Esophagus (tissue), 2 donors: ENCODE results near the gene ARHGAP26. TPM values are rescaled to one million over a fixed set of nuclear protein-coding genes. Genes with fewer than 3 reads are reported as not detected.

Source experiments
- H3K27ac ChIP-seq, 2 donors: one replicate each; pipeline ENCODE4 v1.5.1; 2013; ENCODE audit warnings: low read depth in 2 of 2, mild to moderate bottlenecking in 2 of 2, inconsistent platforms in 1 of 2, low read length in 1 of 2, moderate library complexity in 1 of 2
- H3K27me3 ChIP-seq, 2 donors: one replicate each; pipeline ENCODE4 v1.6.1; 2013; ENCODE audit warnings: low read length in 2 of 2, control low read depth in 1 of 2, mild to moderate bottlenecking in 1 of 2; ENCODE audit not compliant: insufficient read depth in 2 of 2, control insufficient read depth in 1 of 2
- H3K36me3 ChIP-seq, 2 donors: one replicate each; pipeline ENCODE4 v1.6.1; 2013; ENCODE audit warnings: low read length in 1 of 2; ENCODE audit not compliant: control insufficient read depth in 2 of 2, insufficient read depth in 2 of 2
- H3K4me1 ChIP-seq, 2 donors: one replicate each; pipeline ENCODE4 v1.6.1; 2013; ENCODE audit warnings: low read length in 1 of 2; ENCODE audit not compliant: control insufficient read depth in 2 of 2, insufficient read depth in 2 of 2
- H3K4me3 ChIP-seq, 2 donors: one replicate each; pipeline ENCODE4 v1.5.1; 2013; ENCODE audit warnings: low read length in 2 of 2, mild to moderate bottlenecking in 2 of 2, low read depth in 1 of 2, moderate library complexity in 1 of 2
- H3K9me3 ChIP-seq, 2 donors: one replicate each; pipeline ENCODE4 v1.6.1; 2013; ENCODE audit warnings: mild to moderate bottlenecking in 2 of 2, low read depth in 1 of 2, low read length in 1 of 2, moderate library complexity in 1 of 2; ENCODE audit not compliant: control insufficient read depth in 2 of 2, insufficient read depth in 1 of 2
- WGBS, 2 donors: extraction: QIAGEN DNeasy Blood & Tissue Kit; methylation state at CpG; one replicate each; pipeline ENCODE4 v1.1.7; 2013; 5-methylcytosine and 5-hydroxymethylcytosine counted together
- polyA plus RNA-seq, 2 donors: library from polyadenylated mRNA; stranded (reverse); fragments of 200-250 nt; gene quantifications; one replicate each; pipeline ENCODE4 v1.2.3, GENCODE V29; 2013
- donor health status: healthy with polysubstance abuse.
- donor health status: Bipolar disorder and iron deficiency.

ARHGAP26 gene
- polyA plus RNA-seq, 2 donors = 3.1 to 3.6 TPM

- Histone ChIP-seq H3K4me3 (no peak overlapping the region), H3K9me3 (peaks cover 0 to 2% of the 10 kb centered on the region in 2 donors), H3K4me1 (no peaks in the 10 kb centered on the region), H3K27me3 (no peaks in the 10 kb centered on the region), H3K36me3 (no peaks in the 10 kb centered on the region), H3K27ac (no peak overlapping the region)
- WGBS, 2 donors = 79 to 87% methylated on average over 3 of the region's 3 CpGs
Observed at GRCh38 chr5:142767178-142767577, 3.0 kb upstream of the ARHGAP26 start.

- Histone ChIP-seq H3K4me3 (no peak overlapping the region), H3K4me1 (no peaks in the 10 kb centered on the region), H3K36me3 (no peaks in the 10 kb centered on the region), H3K27me3 (no peaks in the 10 kb centered on the region), H3K9me3 (peaks cover 0 to 2% of the 10 kb centered on the region in 2 donors), H3K27ac (no peak overlapping the region)
- 67 to 68% methylated on average over 1 of the region's 1 CpG for WGBS, 2 donors
Observed at GRCh38 chr5:142767911-142768310, 2.3 kb upstream of the ARHGAP26 start.

DNA sequence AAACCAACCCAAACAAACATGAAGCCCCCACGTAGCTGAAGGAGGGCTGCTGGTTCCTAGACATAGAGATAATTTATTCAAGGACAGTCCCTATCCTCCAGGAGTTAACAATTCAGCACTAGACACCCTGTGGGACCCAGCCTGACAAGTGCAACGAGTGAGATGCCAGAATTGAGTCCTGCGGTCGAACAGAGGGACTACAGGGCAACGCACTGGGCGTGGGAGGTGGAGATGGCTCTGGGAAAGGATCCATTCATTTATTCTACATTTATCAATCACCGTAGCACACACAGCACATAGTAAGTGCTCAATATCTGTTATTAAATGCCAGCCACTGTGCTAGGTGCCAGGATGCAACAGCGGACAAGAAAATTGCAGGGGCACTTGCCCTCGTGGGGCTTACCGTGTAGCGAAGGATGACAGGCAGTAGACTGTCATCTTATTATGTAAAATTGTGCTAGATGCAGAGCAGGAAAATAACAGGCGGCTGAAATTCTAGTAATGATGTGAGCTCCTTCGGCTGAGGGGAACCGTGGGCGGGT, 855 bp upstream of the ARHGAP26 start:
- peak overlapping the region; percentile 75 to 86 for H3K4me3 ChIP-seq

GRCh38 chr5:142770650-142771609, 753 bp downstream of the ARHGAP26 start:
- peak overlapping the region; percentile 84 to 85 for H3K27ac ChIP-seq
- 1% methylated on average over 74 to 86 of the region's 86 CpGs for WGBS, 2 donors
- no peaks in the 10 kb centered on the region for H3K4me1 ChIP-seq
- H3K36me3 ChIP-seq = no peaks in the 10 kb centered on the region
- no peaks in the 10 kb centered on the region for H3K27me3 ChIP-seq
- peak overlapping the region; percentile 75 to 86 for H3K4me3 ChIP-seq
- peaks cover 0 to 2% of the 10 kb centered on the region in 2 donors for H3K9me3 ChIP-seq

More for the DNA sequence above, 855 bp upstream of the ARHGAP26 start:
- H3K27ac ChIP-seq = peak overlapping the region; percentile 82 to 86
- H3K36me3 ChIP-seq = no peaks in the 10 kb centered on the region
- WGBS, 2 donors = 8 to 11% methylated on average over 15 of the region's 15 CpGs
- H3K9me3 ChIP-seq = peaks cover 0 to 2% of the 10 kb centered on the region in 2 donors
- no peaks in the 10 kb centered on the region for H3K4me1 ChIP-seq
- H3K27me3 ChIP-seq = no peaks in the 10 kb centered on the region

DNA sequence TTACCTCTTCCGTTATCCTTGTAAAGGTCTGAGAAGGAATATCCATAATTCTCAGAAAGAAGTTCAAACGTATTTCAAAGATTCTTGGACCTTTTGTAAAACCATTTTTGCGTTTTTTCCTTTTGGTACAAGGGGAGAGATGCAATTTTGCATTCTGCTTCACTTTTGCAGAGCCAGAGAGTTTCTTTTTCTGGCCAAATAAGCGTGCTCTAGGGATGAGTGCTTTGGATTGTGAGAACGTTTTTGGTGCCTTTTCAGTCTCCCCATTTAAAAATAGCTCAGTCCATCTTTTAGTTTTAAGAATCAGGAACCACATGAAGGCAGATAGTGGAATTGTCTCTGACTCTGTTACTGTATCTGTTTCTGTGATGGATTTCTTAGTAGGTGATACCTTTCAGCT, 1.5 kb downstream of the ARHGAP26 start:
- 29 to 37% methylated on average over 5 of the region's 5 CpGs for WGBS, 2 donors
- Histone ChIP-seq H3K4me1 (no peaks in the 10 kb centered on the region), H3K36me3 (no peaks in the 10 kb centered on the region), H3K27me3 (no peaks in the 10 kb centered on the region), H3K27ac (no peak overlapping the region), H3K4me3 (peak overlapping the region in 1 of 2 donors; percentile 75), H3K9me3 (peaks cover 0 to 2% of the 10 kb centered on the region in 2 donors)

DNA sequence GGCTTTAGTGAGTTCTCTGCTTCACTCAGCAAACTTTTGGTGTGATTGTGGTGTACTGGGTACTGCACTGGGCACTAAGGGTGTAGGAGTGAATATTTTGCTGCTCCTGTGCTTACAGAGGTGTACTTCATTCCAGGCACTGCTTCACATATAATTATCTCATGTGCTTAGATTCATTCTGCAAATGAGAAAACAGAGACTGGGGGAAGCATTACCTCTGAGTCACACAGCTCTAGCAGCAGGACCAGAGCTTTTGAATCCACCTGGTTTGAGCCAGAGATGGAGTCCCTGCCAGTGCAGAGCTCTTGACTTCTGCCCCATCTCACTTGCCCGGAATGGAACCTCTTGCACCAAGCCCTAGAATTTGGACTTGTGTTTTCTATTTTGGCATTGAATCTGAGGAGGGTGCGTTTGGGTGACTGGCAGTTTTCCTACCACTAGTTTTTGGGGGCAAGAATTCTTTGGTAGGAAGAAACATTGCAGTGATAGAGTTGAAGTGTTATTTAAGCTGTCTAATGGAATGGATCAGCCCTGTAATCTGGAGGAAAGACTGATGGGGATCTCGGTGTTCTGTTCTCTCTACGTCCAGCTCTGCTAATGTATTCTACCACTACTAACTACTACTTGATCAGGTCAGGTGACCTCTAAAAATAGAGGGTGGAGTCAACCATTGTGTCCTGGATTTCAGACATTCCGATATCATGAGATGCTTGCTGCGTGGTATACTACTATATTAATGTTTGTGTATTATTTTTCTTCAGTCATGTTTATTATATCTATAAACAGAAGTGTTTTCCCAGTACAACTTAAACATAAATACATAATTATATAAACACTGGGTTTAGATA, 2.5 kb downstream of the ARHGAP26 start:
- Histone ChIP-seq H3K27me3 (no peaks in the 10 kb centered on the region), H3K36me3 (no peaks in the 10 kb centered on the region), H3K9me3 (peaks cover 0 to 2% of the 10 kb centered on the region in 2 donors), H3K4me1 (peaks cover 0 to under 1% of the 10 kb centered on the region in 2 donors), H3K4me3 (no peak overlapping the region), H3K27ac (no peak overlapping the region)
- WGBS, 2 donors = 84 to 86% methylated on average over 6 of the region's 6 CpGs

- Histone ChIP-seq H3K9me3 (no peaks in the 10 kb centered on the region), H3K4me3 (no peak overlapping the region), H3K27ac (no peak overlapping the region), H3K27me3 (no peaks in the 10 kb centered on the region), H3K36me3 (no peaks in the 10 kb centered on the region), H3K4me1 (peaks cover 0 to 3% of the 10 kb centered on the region in 2 donors)
- 91 to 93% methylated on average over 2 of the region's 2 CpGs for WGBS, 2 donors
Observed at GRCh38 chr5:142777099-142777498, 6.9 kb downstream of the ARHGAP26 start.

GRCh38 chr5:142777850-142778249, 7.7 kb downstream of the ARHGAP26 start:
- no peak overlapping the region for H3K27ac ChIP-seq
- H3K36me3 ChIP-seq = no peaks in the 10 kb centered on the region
- H3K4me1 ChIP-seq = peaks cover 0 to 3% of the 10 kb centered on the region in 2 donors
- H3K27me3 ChIP-seq = no peaks in the 10 kb centered on the region
- WGBS, 2 donors = 88 to 90% methylated on average over 3 of the region's 3 CpGs
- no peak overlapping the region for H3K4me3 ChIP-seq
- H3K9me3 ChIP-seq = no peaks in the 10 kb centered on the region

DNA sequence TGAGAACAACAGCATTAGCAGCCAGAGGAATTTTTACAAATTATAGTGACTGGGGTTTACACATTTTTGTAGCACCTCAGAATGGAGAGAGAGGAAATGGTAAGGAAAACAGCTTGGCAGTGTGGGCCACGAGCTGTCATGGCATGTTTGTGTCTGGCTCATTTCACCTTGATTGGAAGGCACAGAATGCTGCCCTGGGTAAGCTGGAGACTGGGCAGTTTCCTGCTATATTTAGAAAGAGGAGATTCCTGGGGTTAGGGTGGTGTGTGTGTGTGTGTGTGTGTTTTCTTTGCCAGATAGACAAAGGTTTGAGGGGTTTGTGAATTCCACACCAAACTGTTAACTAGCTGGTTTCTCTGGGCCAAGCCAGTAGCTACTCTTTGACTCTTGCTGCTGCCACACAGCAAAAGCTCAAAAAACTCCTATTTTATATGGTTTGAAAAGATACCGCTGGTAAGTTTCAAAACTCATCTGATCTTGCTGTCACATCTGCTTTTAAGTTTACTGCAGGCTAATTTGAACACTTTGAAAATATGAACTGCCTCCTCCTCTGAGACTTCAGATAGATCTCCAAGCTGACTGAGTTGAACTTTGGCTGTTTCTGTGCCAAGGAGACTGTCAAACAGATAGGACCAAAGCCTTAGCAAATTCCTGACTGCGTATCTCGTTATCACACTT, 9.1 kb downstream of the ARHGAP26 start:
- no peak overlapping the region for H3K4me3 ChIP-seq
- H3K9me3 ChIP-seq = no peaks in the 10 kb centered on the region
- no peak overlapping the region for H3K27ac ChIP-seq
- no peaks in the 10 kb centered on the region for H3K36me3 ChIP-seq
- WGBS, 2 donors = 37 to 51% methylated on average over 4 of the region's 4 CpGs
- no peaks in the 10 kb centered on the region for H3K27me3 ChIP-seq
- peaks cover 0 to 3% of the 10 kb centered on the region in 2 donors for H3K4me1 ChIP-seq
